ENCODE measurements around the gene ATM.
"Not testable (repeated sequence)": the region's sequence is repeated elsewhere in the genome, so short reads cannot be mapped to it uniquely, and the experiment has no call there.

Gene ATM

GRCh38 chr11:108220721-108221336 is 2.0 kb upstream of the ATM start:
- no peak for FAIRE-seq

DNA sequence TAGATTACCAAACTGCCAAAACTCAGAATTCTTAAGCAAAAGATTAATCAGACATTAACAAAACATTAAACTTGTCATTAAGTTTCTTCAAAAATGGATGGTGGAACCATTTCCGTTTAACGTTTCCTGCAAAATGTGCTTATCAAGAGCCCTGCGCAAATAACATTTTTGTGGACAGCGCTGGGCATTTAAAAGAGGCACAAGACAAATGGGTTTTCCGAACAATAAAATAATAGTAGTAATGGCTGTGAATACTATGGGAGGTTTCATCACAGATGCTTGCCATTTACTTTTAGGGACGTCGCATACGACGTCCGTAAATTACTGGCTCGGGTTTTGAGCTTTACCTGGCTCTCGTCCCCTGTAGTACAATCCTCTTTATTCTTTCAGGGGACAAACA is 1.5 kb upstream of the ATM start:
- no peak for FAIRE-seq

GRCh38 chr11:108221911-108222573 is 825 bp upstream of the ATM start:
- no peak for FAIRE-seq

- no peak for FAIRE-seq
These were observed 682 bp downstream of the ATM start for GRCh38 chr11:108223348-108224149.

GRCh38 chr11:108224366-108224765 is 1.5 kb downstream of the ATM start:
- FAIRE-seq: no peak

GRCh38 chr11:108224911-108225786 is 2.3 kb downstream of the ATM start:
- no peak for FAIRE-seq

GRCh38 chr11:108226036-108226435 is 3.2 kb downstream of the ATM start:
- no peak for FAIRE-seq

DNA sequence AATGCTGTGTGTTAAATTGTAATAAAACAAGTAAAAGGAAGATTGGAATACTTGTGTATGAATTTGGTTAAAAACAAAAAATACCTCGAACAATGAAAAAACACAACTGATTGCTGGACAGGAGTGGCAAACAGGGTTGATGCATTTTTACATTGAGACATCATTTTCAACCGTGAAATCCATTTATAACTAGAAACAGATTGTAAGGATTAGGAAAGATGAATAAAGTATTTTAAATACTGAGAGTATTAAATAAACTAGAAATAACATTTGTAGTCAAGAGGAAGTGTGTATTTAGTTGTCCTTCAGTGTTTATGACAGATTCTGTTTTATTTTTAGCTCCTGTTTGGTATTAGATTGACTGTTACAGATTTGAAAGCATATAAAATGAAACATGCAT is 5.4 kb downstream of the ATM start:
- no peak for FAIRE-seq

- FAIRE-seq: no peak
These were observed 10.5 kb downstream of the ATM start for GRCh38 chr11:108233277-108233945.

GRCh38 chr11:108235192-108235591 is 12.3 kb downstream of the ATM start:
- no peak for FAIRE-seq

DNA sequence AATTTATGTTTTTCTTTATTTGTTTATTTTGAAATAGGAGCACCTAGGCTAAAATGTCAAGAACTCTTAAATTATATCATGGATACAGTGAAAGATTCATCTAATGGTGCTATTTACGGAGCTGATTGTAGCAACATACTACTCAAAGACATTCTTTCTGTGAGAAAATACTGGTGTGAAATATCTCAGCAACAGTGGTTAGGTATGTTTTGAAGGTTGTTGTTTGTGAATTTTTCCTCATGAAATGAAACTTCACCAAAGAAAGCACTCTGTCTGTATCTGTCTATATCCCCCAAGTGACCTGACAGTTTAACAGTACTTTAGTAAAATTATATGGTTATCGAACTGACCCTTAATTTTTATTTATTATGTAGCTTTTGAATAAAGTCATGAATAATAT is 12.8 kb downstream of the ATM start:
- FAIRE-seq: no peak

DNA sequence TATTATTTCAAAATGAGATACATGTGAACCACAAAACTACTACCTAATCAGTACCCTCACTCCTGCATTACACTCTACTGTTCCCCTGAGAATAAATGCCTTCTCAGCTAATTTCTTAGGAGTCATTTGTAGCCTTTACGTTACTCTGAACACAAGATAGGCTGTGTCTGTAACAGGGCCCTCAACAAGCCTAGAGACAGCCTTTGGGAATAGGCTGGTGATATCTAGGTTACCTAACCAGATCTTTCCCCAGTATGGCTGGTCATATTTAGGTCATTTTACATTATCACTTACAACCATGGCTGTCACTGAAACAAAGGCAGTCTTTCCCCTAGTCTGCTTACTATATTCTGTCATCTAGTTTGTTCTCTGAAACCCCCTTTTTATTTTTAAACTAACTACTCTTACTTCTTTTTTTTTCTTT is 14.2 kb downstream of the ATM start:
- FAIRE-seq: no peak

DNA sequence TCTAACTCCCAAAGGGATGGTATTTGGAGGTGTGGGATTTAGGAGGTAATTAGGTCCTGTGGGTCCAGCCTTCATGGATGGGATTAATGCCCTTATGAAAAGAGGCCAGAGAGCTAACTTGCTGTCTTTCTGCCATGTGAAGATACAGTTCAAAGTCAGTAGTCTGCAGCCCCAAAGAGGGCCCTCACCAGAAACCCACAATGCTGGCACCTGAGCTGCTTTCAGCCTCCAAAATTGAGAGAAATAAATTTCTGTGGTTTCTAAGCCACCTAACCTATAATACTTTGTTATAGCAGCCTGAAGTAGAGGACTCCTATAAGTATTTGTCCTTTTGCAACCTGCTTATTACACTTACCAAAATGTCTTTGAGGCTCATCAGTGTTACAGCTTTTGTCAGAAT is 16.2 kb downstream of the ATM start:
- FAIRE-seq: no peak

- no peak for FAIRE-seq
These were observed 18.6 kb downstream of the ATM start for GRCh38 chr11:108241330-108242037.

- no peak for FAIRE-seq
These were observed 19.6 kb downstream of the ATM start for GRCh38 chr11:108242422-108242821.

DNA sequence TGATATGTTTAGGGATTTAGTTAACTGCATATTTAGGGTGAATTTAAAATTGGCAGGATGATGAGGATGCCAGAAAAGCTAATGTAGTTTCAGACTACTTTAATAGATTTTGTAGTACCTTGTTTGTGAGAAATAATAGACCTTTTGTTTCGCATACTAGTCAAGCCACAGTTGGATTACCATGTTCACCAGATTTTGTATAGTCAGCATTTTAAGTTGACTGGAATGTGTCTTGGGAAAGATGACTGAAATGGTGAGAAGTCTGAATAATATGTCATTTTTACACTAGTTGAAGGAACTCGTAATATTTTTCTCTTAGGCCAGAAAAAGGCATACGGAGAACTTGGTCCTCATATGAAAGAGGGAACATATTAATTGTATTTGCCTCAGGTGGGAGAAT is 23.4 kb downstream of the ATM start:
- FAIRE-seq: no peak

- no peak for FAIRE-seq
These were observed 24.0 kb downstream of the ATM start for GRCh38 chr11:108246885-108247284.

DNA sequence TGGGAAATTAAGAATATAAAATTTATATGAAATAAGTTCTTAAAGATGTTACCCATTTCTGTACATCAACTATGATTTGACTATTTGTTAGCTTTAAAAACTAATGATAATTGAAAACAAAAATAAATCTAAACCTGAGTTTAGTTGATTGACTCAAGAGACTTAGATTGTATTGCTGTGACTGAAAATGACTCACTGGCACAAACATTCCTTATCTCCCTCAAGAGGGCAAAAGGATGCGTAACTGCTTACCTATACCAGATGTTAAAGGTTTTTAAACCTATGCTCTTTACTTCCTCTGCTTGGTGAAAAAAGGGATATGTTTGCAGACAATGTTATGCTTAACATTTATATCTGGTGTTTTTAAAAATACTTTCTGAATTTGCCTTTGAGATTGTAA is 30.3 kb downstream of the ATM start:
- FAIRE-seq: no peak

GRCh38 chr11:108269583-108269982 is 46.7 kb downstream of the ATM start:
- FAIRE-seq: no peak

GRCh38 chr11:108276985-108277616 is 54.2 kb downstream of the ATM start:
- not testable (repeated sequence) for FAIRE-seq

GRCh38 chr11:108278546-108278945 is 55.7 kb downstream of the ATM start:
- FAIRE-seq: no peak

Measured in endometrium (tissue), 2 donors.